HG03097 (cell line): ENCODE results near the gene ZNF101.
A peak's percentile ranks its signal among the peaks of the same experiment; 100 is the strongest.

Experiments used
- ATAC-seq: cut with Tn5 transposase; IDR thresholded peaks from one replicate; pipeline ENCODE4 v1.9.1; 2021; ENCODE audit not compliant: unreplicated experiment, low FRiP score

ZNF101 gene

GRCh38 chr19:19637523-19638251, 31.0 kb upstream of the ZNF101 start:
- no peak for ATAC-seq

GRCh38 chr19:19642506-19643157, 26.0 kb upstream of the ZNF101 start:
- ATAC-seq = no peak

DNA sequence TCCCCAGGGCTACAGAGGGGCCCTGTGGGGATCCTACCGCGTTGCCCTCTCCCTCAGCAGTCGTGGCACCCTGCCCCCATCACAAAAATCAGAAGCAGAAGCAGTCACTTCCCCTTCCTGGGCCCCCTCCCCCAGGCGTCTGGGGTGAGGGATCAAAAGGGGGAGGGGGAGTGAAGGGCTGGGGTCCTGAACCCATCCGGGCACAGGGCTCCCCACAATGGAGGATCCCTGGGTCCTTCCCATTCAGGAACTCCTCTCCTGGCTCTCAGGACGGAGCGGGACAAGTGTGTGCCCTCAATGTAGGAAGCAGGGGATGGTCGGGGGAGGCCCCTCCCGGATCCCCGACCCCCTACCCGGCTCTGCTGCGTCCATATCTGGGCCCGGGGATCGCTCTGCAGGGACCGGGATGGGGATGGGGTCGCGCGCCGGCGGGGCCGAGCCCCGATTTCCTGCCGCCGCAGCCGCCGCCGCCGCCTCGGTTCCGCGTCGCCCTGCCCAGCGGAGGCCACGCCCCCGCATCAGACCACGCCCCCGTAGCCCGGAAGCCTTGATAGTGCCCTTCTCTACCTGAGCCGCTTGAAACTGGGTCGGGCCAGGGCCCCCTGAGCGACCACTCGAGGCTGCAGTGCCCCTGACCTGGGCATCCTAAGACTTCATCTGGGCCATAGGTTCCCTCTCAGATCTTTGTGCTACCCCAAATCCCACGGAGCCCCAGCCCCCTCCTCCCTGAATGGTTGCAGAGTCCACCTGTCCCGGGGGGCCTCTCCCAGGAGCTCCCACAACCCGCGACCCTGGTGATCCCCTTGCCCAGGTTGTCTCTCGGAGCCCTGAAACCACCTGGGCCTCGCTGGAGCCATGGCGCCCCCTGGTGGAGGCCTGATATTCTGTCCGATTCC, 25.2 kb upstream of the ZNF101 start, which contains the start of gene GMIP:
Gene GMIP, minus strand, starts transcription at position 500 of the 896 bp plus-strand sequence. Its CDS starts 128 bp downstream, at position 372.
- ATAC-seq = peak; percentile 50

GRCh38 chr19:19644054-19644388, 24.6 kb upstream of the ZNF101 start:
- ATAC-seq = no peak

DNA sequence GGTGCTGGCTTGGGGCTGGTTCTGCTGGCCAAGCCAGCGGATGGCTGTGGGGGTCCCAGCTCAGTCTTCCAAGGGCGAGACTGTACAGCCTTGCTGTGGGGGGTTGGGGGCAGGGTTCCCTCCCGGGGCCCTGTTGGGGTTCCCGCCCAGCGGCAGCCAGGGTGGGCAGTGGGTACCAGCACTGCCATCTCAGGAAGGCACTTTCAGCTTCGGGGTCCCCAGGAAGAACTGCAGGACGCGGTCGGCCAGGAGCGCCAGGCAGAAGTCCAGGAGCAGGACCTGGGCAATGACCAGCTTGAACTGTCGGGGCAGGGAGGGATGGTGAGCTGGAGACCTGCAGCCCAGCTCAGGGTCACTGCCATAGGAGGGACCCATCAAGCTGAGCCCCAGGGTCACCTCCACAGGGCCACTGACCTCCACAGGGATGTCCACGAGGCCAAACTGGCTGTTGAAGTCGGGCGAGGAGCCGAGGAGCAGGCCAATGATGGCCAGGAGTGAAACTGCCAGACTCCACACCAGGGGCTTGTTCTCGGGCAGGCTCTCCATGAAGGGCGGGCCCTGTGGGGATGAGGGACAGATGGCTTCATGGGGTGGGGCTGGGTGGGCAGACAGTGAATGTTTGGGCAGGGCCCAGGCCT, 23.3 kb upstream of the ZNF101 start:
- ATAC-seq = no peak

DNA sequence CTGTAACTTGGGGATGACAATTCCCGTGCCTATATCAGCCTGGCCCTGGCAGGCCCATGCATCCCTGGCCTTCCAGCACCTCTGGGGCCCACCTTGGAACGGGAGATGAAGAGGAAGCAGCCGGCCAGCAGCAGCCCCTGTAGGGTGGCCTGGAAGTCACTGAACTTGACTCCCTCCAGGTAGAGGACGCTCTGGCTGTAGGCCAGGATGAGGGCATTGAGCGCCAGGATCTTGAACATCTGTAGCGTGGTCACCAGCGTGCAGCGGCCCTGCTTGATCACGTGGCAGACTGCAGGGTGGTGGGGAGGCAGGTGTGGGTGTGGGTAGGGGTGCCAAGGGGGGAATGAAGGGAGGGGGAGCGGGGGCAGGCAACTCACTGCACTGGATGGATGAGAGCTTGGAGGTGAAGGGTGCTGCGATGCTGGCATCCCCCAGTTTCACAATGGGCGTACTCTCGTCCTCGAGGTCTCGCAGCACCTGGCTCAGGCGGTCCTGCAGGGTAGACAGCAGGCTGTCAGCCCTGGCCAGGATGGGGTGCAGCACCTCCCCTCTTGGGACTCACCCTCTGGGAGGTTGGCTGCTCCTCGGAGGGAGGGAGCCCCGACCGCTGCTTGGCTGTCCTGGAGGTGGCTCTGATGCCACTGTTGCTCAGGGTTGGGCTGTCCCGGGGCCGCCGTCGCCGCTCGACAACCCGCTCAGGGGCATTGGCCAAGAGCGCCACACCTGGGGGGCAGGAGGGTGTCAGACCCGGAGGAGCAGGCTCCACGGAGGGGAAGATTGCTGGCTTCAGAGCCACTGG, 21.4 kb upstream of the ZNF101 start:
- no peak for ATAC-seq

DNA sequence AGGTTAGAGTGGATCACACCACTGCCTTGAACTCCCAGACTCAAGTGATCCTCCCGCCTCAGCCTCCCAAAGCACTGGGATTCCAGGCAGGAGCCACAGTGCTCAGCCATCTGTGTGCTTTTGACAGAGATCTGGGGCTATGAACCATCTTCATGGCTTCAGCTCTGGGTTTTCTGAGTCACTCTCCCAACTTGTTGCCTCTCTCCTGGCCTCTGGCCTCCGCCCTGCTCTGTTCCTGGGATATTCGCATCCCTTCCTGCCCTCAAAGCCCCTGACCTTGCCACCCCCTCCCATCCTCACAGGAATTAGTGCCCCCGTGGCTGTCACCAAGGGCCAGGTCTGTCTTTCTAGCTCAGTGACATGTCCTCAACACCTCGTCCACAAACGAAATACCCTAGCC, 19.5 kb upstream of the ZNF101 start:
- ATAC-seq = no peak

GRCh38 chr19:19649580-19649995, 19.1 kb upstream of the ZNF101 start:
- ATAC-seq = no peak

- no peak for ATAC-seq
These were observed 18.3 kb upstream of the ZNF101 start for GRCh38 chr19:19650331-19650730.

GRCh38 chr19:19651076-19651475, 17.6 kb upstream of the ZNF101 start:
- no peak for ATAC-seq

GRCh38 chr19:19652482-19653295, 15.9 kb upstream of the ZNF101 start:
- no peak for ATAC-seq

- ATAC-seq = no peak
These were observed 15.0 kb upstream of the ZNF101 start for GRCh38 chr19:19653597-19654147.

GRCh38 chr19:19654441-19654840, 14.2 kb upstream of the ZNF101 start:
- no peak for ATAC-seq

DNA sequence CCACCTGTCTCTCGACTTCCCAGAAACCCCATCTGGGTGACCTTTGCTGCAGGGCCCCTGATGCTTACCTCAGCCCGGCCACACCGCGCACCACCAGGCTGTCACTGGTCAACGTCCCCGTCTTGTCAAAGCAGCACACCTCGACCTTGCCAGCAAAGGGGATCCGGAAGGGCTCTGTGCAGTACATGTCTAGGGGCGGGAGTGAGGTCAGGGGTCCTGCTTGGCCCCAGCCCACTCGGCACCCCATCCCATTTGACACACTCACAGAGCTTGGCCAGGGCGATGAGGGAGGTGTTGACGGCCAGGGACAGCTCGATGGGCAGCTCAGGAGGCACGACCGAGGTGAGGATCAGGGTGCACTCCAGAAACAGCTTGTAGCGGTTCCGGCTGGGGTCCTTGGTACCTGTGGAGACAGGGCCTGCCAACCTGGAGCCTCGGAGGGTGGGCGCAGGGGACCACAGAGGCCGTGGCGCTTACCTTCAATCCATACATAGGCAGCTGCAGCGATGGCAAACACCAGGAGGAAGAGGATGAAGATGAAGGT, 13.5 kb upstream of the ZNF101 start:
- no peak for ATAC-seq

GRCh38 chr19:19655641-19656343, 12.8 kb upstream of the ZNF101 start:
- ATAC-seq = no peak

GRCh38 chr19:19656451-19657396, 11.9 kb upstream of the ZNF101 start:
- no peak for ATAC-seq

- no peak for ATAC-seq
These were observed 11.2 kb upstream of the ZNF101 start for GRCh38 chr19:19657397-19657783.
